GM23338 (cell line): ENCODE results near the gene CRYBB3. TPM values are rescaled to one million over a fixed set of nuclear protein-coding genes. Genes with fewer than 3 reads are reported as not detected.

Experiments
- ATAC-seq: fragments of 200-7000 bp; cut with Tn5 transposase; 3 replicates; pipeline ENCODE4 v1.9.1; 2020
- DNase-seq: peaks from one replicate; pipeline ENCODE4 v3.0.0-alpha.2; 2015; ENCODE audit warnings: low spot score
- H2AFZ ChIP-seq: fragments of 200-600 bp; sonication (generic); 2 replicates; pipeline ENCODE4 v1.8.0; 2016; ENCODE audit warnings: antibody characterized with exemption, mild to moderate bottlenecking, moderate library complexity
- H3F3A ChIP-seq: fragments of 200-600 bp; sonication (generic); replicated peaks from 2 replicates; pipeline ENCODE4 v1.8.0; 2017; ENCODE audit warnings: antibody characterized with exemption, mixed run types, low read depth
- H3K27ac ChIP-seq: fragments of 200-600 bp; sonication (generic); 2 replicates; pipeline ENCODE4 v1.6.1; 2016; ENCODE audit warnings: low read depth
- H3K27me3 ChIP-seq: fragments of 200-600 bp; sonication (generic); 2 replicates; pipeline ENCODE4 v1.8.0; 2016; ENCODE audit warnings: mild to moderate bottlenecking, mixed run types, moderate library complexity; ENCODE audit not compliant: insufficient read depth
- H3K36me3 ChIP-seq: fragments of 200-600 bp; sonication (generic); 2 replicates; pipeline ENCODE4 v1.8.0; 2016; ENCODE audit warnings: mild to moderate bottlenecking; ENCODE audit not compliant: insufficient read depth
- H3K4me1 ChIP-seq: fragments of 200-600 bp; sonication (generic); 2 replicates; pipeline ENCODE4 v1.8.0; 2016; ENCODE audit warnings: mild to moderate bottlenecking, moderate library complexity; ENCODE audit not compliant: insufficient read depth
- H3K4me2 ChIP-seq: fragments of 200-600 bp; sonication (generic); 2 replicates; pipeline ENCODE4 v1.7.1; 2017; ENCODE audit warnings: mixed run types
- H3K4me3 ChIP-seq: fragments of 200-600 bp; sonication (generic); 2 replicates; pipeline ENCODE4 v1.6.1; 2016; ENCODE audit warnings: mixed run types
- H3K79me2 ChIP-seq: fragments of 200-600 bp; sonication (generic); replicated peaks from 2 replicates; pipeline ENCODE4 v1.8.0; 2017; ENCODE audit warnings: mild to moderate bottlenecking; ENCODE audit not compliant: insufficient read depth
- H3K9me2 ChIP-seq: fragments of 200-600 bp; sonication (generic); 2 replicates; pipeline ENCODE4 v1.8.0; 2017; ENCODE audit not compliant: insufficient read depth
- H4K20me1 ChIP-seq: fragments of 200-600 bp; sonication (generic); replicated peaks from 2 replicates; pipeline ENCODE4 v1.8.0; 2017; ENCODE audit warnings: mild to moderate bottlenecking; ENCODE audit not compliant: insufficient read depth
- H3K27ac Mint-ChIP-seq: 2 replicates; pipeline ENCODE4 v1.8.0; 2020; ENCODE audit warnings: inconsistent platforms, mild to moderate bottlenecking, moderate library complexity, mixed read lengths
- H3K27me3 Mint-ChIP-seq: 3 replicates; pipeline ENCODE4 v1.8.0; 2022; ENCODE audit warnings: low read depth, mild to moderate bottlenecking, moderate library complexity, mixed read lengths, inconsistent platforms; ENCODE audit not compliant: insufficient read depth, poor library complexity
- H3K36me3 Mint-ChIP-seq: 3 replicates; pipeline ENCODE4 v1.8.0; 2021; ENCODE audit warnings: low read depth, mild to moderate bottlenecking, inconsistent platforms, moderate library complexity, mixed read lengths
- H3K4me1 Mint-ChIP-seq: 3 replicates; pipeline ENCODE4 v1.8.0; 2020; ENCODE audit warnings: mild to moderate bottlenecking, inconsistent platforms, mixed read lengths
- H3K4me3 Mint-ChIP-seq: 3 replicates; pipeline ENCODE4 v1.8.0; 2021; ENCODE audit warnings: moderate library complexity, mild to moderate bottlenecking, inconsistent platforms, mixed read lengths
- H3K9me3 Mint-ChIP-seq: 3 replicates; pipeline ENCODE4 v1.8.0; 2020; ENCODE audit warnings: moderate library complexity, mild to moderate bottlenecking, inconsistent platforms, mixed read lengths
- CREB1 ChIP-seq: fragments of 250-450 bp; sonication (Bioruptor Pico); IDR thresholded peaks from 2 replicates; pipeline ENCODE4 v1.5.0; 2020; ENCODE audit warnings: low read depth, mild to moderate bottlenecking, moderate library complexity
- CTCF ChIP-seq, 2 experiments: fragments of 200-600 bp in 1 of 2; sonication (generic) in 1 of 2; conservative IDR thresholded peaks; 2 replicates each; pipeline versions ENCODE4 v1.5.1 to v1.6.1; 2016 to 2017; ENCODE audit warnings: antibody characterized with exemption in 2 of 2, low read depth in 2 of 2, mild to moderate bottlenecking in 2 of 2, moderate library complexity in 1 of 2
- EZH2 ChIP-seq: fragments of 200-600 bp; sonication (generic); IDR thresholded peaks from one replicate; pipeline ENCODE4 v1.8.0; 2017; ENCODE audit warnings: antibody characterized with exemption, mild to moderate bottlenecking, low read depth; ENCODE audit not compliant: unreplicated experiment
- EZH2phosphoT487 ChIP-seq: fragments of 200-600 bp; sonication (generic); IDR thresholded peaks from one replicate; pipeline ENCODE4 v1.8.1; 2018; ENCODE audit warnings: antibody characterized with exemption; ENCODE audit not compliant: unreplicated experiment
- JUNB ChIP-seq: IDR thresholded peaks from one replicate; pipeline ENCODE4 v1.6.1; 2016; ENCODE audit warnings: antibody characterized with exemption; ENCODE audit not compliant: unreplicated experiment
- NANOG ChIP-seq: IDR thresholded peaks from 2 replicates; pipeline ENCODE4 v1.6.1; 2016; ENCODE audit warnings: antibody characterized with exemption, borderline replicate concordance
- POLR2AphosphoS5 ChIP-seq: IDR thresholded peaks from 2 replicates; pipeline ENCODE4 v1.6.1; 2016; ENCODE audit warnings: antibody characterized with exemption, low read depth
- STAT1 ChIP-seq: IDR thresholded peaks from one replicate; pipeline ENCODE4 v1.6.1; 2016; ENCODE audit warnings: antibody characterized with exemption; ENCODE audit not compliant: unreplicated experiment
- ZNF331 ChIP-seq: fragments of 250-450 bp; sonication (Bioruptor Pico); IDR thresholded peaks from 2 replicates; pipeline ENCODE4 v1.5.0; 2020; ENCODE audit warnings: low read depth, mild to moderate bottlenecking, moderate library complexity
- ZNF462 ChIP-seq: fragments of 250-450 bp; sonication (Bioruptor Pico); IDR thresholded peaks from 2 replicates; pipeline ENCODE4 v1.5.0; 2020; ENCODE audit warnings: mild to moderate bottlenecking, moderate library complexity
- polyA plus RNA-seq: library from polyadenylated mRNA; unstranded; fragments of >200 nt; fragmentation: Nextera tagmentation; extraction: Ambion mirVana; gene quantifications from 2 replicates; pipeline ENCODE4 v1.2.1, GENCODE V29; 2016
- total RNA-seq: library from RNA; depleted of rRNA; stranded (reverse); fragments of >200 nt; shearing (Covaris generic); gene quantifications from 2 replicates; pipeline ENCODE4 v1.2.3, GENCODE V29; 2014
- TF ChIP-seq, protein P1 (sequence below): IDR thresholded peaks from one replicate; pipeline ENCODE4 v1.6.1; 2018; ENCODE audit warnings: antibody characterized with exemption; ENCODE audit not compliant: unreplicated experiment
- TF ChIP-seq, protein P2 (sequence below): IDR thresholded peaks from 2 replicates; pipeline ENCODE4 v1.6.1; 2016; ENCODE audit warnings: antibody characterized with exemption

Gene CRYBB3
- total and polyA plus RNA-seq, 2 experiments from 2014 or later: 0.28 TPM; not detected in 1

DNA sequence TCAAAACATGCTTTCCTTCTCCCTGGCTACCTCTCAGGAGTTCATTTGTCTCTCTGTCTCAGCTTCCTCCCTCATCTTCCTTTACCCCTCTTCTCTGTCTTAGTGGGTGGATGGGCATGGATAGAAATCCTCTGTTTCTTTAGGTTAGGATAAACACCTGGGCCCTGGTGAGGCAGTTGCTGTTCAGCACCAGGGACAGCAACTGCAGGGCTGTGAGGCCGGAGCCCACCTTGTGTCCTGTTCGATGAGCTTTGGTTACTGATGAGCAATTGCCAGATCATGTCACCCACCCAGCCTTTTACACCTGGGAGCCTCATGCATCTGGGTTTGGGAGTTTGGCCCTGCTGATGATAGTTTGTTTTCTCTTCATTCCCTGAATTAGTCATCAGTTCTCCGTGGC is 6.1 kb upstream of the CRYBB3 start (continued):
- TF ChIP-seq, protein P1, sequence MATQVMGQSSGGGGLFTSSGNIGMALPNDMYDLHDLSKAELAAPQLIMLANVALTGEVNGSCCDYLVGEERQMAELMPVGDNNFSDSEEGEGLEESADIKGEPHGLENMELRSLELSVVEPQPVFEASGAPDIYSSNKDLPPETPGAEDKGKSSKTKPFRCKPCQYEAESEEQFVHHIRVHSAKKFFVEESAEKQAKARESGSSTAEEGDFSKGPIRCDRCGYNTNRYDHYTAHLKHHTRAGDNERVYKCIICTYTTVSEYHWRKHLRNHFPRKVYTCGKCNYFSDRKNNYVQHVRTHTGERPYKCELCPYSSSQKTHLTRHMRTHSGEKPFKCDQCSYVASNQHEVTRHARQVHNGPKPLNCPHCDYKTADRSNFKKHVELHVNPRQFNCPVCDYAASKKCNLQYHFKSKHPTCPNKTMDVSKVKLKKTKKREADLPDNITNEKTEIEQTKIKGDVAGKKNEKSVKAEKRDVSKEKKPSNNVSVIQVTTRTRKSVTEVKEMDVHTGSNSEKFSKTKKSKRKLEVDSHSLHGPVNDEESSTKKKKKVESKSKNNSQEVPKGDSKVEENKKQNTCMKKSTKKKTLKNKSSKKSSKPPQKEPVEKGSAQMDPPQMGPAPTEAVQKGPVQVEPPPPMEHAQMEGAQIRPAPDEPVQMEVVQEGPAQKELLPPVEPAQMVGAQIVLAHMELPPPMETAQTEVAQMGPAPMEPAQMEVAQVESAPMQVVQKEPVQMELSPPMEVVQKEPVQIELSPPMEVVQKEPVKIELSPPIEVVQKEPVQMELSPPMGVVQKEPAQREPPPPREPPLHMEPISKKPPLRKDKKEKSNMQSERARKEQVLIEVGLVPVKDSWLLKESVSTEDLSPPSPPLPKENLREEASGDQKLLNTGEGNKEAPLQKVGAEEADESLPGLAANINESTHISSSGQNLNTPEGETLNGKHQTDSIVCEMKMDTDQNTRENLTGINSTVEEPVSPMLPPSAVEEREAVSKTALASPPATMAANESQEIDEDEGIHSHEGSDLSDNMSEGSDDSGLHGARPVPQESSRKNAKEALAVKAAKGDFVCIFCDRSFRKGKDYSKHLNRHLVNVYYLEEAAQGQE: peak; percentile 93
- TF ChIP-seq NANOG: no peak

DNA sequence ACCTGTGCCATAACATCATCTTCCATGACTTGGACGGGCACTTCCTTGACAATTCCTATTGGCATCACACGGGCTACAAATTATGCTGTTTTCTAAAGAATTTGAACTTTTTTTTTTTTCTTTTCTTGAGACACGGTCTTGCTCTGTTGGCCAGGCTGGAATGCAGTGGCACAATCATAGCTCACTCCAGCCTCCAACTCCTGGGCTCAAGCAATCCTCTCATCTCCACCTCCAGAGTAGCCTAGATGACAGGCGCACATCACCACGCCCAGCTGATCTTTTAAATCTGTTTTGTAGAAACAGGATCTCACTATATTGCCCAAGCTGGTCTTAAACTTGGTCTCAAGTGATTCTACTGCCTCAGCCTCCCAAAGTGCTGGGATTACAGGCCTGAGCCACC is 3.3 kb upstream of the CRYBB3 start:
- no peak for TF ChIP-seq POLR2AphosphoS5
- TF ChIP-seq JUNB: no peak
- no peak for TF ChIP-seq STAT1
- no peak for TF ChIP-seq CTCF (conservative IDR thresholded peaks at IDR 0.05; ENCODE audit: low read depth in 2 of 2)
- TF ChIP-seq CREB1 (CRISPR knock-in tag): no peak
- no peak for TF ChIP-seq NANOG
- TF ChIP-seq ZNF331 (CRISPR knock-in tag): no peak
- no peak for TF ChIP-seq EZH2
- TF ChIP-seq, protein P2, sequence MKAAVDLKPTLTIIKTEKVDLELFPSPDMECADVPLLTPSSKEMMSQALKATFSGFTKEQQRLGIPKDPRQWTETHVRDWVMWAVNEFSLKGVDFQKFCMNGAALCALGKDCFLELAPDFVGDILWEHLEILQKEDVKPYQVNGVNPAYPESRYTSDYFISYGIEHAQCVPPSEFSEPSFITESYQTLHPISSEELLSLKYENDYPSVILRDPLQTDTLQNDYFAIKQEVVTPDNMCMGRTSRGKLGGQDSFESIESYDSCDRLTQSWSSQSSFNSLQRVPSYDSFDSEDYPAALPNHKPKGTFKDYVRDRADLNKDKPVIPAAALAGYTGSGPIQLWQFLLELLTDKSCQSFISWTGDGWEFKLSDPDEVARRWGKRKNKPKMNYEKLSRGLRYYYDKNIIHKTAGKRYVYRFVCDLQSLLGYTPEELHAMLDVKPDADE: no peak
- no peak for TF ChIP-seq ZNF462 (CRISPR knock-in tag)
- no peak for TF ChIP-seq EZH2phosphoT487
- Histone ChIP-seq H3K9me2 (no peaks in the 10 kb centered on the region), H3K27me3 (no peaks in the 10 kb centered on the region), H3K36me3 (no peaks in the 10 kb centered on the region; the same call in 1 of the 2 replicates), H3K4me2 (no peak overlapping the region), H2AFZ (no peak overlapping the region), H3K27ac (no peak overlapping the region), H3K4me1 (no peaks in the 10 kb centered on the region), H3F3A (no peaks in the 10 kb centered on the region), H4K20me1 (peaks cover 10% of the 10 kb centered on the region; the same call in 1 of the 2 replicates), H3K4me3 (no peak overlapping the region), H3K79me2 (no peaks in the 10 kb centered on the region)
- Mint-ChIP-seq H3K36me3 (peaks cover 3% of the 10 kb centered on the region), H3K27ac (no peak overlapping the region), H3K9me3 (no peaks in the 10 kb centered on the region), H3K4me1 (0 out of 3 replicates have a peak, but pooled peaks cover 3% of the 10 kb centered on the region), H3K27me3 (peaks cover 7% of the 10 kb centered on the region), H3K4me3 (no peak overlapping the region)
- no peak for DNase-seq
- no peak for ATAC-seq
